Astrocyte (in vitro differentiated cells and primary cell): ENCODE data around the gene PTPRB. TPM values are rescaled to one million over a fixed set of nuclear protein-coding genes. Genes with fewer than 3 reads are reported as not detected.

Experiments used
- DNase-seq: peaks from one replicate; pipeline ENCODE4 v3.0.0-alpha.2; 2010; ENCODE audit warnings: low read depth
- FAIRE-seq: peaks from 2 replicates; lab custom pipeline; 2011; peaks lifted over from hg19 to GRCh38; lab: Jason Lieb, UNC
- H2AFZ ChIP-seq: 2 replicates; pipeline ENCODE4 v1.6.0; 2012; ENCODE audit warnings: low read depth, low read length, inconsistent platforms
- H3K27ac ChIP-seq: 2 replicates; pipeline ENCODE4 v1.5.1; 2011; ENCODE audit warnings: low read depth, low read length, inconsistent platforms
- H3K27me3 ChIP-seq: 2 replicates; pipeline ENCODE4 v1.6.0; 2011; ENCODE audit warnings: low read length, inconsistent platforms; ENCODE audit not compliant: insufficient read depth
- H3K36me3 ChIP-seq: 2 replicates; pipeline ENCODE4 v1.5.1; 2011; ENCODE audit warnings: low read length, inconsistent platforms; ENCODE audit not compliant: insufficient read depth
- H3K4me1 ChIP-seq: 2 replicates; pipeline ENCODE4 v1.5.1; 2011; ENCODE audit warnings: low read length, inconsistent platforms; ENCODE audit not compliant: insufficient read depth
- H3K4me2 ChIP-seq: 2 replicates; pipeline ENCODE4 v1.6.0; 2012; ENCODE audit warnings: low read length, inconsistent platforms
- H3K4me3 ChIP-seq: 2 replicates; pipeline ENCODE4 v1.5.1; 2011; ENCODE audit warnings: low read depth, mild to moderate bottlenecking, low read length, inconsistent platforms; ENCODE audit not compliant: insufficient read depth
- H3K79me2 ChIP-seq: 2 replicates; pipeline ENCODE4 v1.6.0; 2012; ENCODE audit warnings: mild to moderate bottlenecking, low read length, inconsistent platforms; ENCODE audit not compliant: insufficient read depth
- H3K9ac ChIP-seq: 2 replicates; pipeline ENCODE4 v1.6.0; 2012; ENCODE audit warnings: mild to moderate bottlenecking, low read length, inconsistent platforms
- H3K9me3 ChIP-seq: 2 replicates; pipeline ENCODE4 v1.5.1; 2012; ENCODE audit warnings: low read depth, mild to moderate bottlenecking, low read length, inconsistent platforms; ENCODE audit not compliant: insufficient read depth
- H4K20me1 ChIP-seq: 2 replicates; pipeline ENCODE4 v1.6.0; 2012; ENCODE audit warnings: low read length, inconsistent platforms; ENCODE audit not compliant: insufficient read depth
- H3K27ac Mint-ChIP-seq: one replicate; pipeline ENCODE4 v1.8.0; 2021; ENCODE audit warnings: mild to moderate bottlenecking, mixed read lengths; ENCODE audit not compliant: unreplicated experiment
- H3K27me3 Mint-ChIP-seq: one replicate; pipeline ENCODE4 v1.8.0; 2021; ENCODE audit warnings: low read depth, mixed read lengths; ENCODE audit not compliant: unreplicated experiment
- H3K36me3 Mint-ChIP-seq: one replicate; pipeline ENCODE4 v1.8.0; 2021; ENCODE audit warnings: low read depth, mixed read lengths; ENCODE audit not compliant: unreplicated experiment
- H3K4me1 Mint-ChIP-seq: one replicate; pipeline ENCODE4 v1.8.0; 2021; ENCODE audit warnings: low read depth, mixed read lengths; ENCODE audit not compliant: unreplicated experiment
- H3K4me3 Mint-ChIP-seq: one replicate; pipeline ENCODE4 v1.8.0; 2021; ENCODE audit warnings: mild to moderate bottlenecking, moderate library complexity, mixed read lengths; ENCODE audit not compliant: unreplicated experiment
- H3K9me3 Mint-ChIP-seq: one replicate; pipeline ENCODE4 v1.8.0; 2021; ENCODE audit warnings: mild to moderate bottlenecking, mixed read lengths; ENCODE audit not compliant: unreplicated experiment
- CTCF ChIP-seq: IDR thresholded peaks from 2 replicates; pipeline ENCODE4 v1.5.1; 2011; ENCODE audit warnings: low read depth, mild to moderate bottlenecking, inconsistent platforms, low read length, moderate library complexity; ENCODE audit not compliant: insufficient read depth
- EZH2 ChIP-seq: IDR thresholded peaks from 2 replicates; pipeline ENCODE4 v1.6.1; 2012; ENCODE audit warnings: mild to moderate bottlenecking, low read length, inconsistent platforms; ENCODE audit not compliant: insufficient read depth
- total RNA-seq: library from RNA; stranded (reverse); gene quantifications from 2 replicates; pipeline ENCODE4 v1.2.1, GENCODE V29; 2021

PTPRB gene
- total RNA-seq, 1 donor from 2014 or later = 2.5 TPM

GRCh38 chr12:70657616-70658286 lies 20.5 kb upstream of the PTPRB start:
- DNase-seq = no peak
- FAIRE-seq = no peak
- no peak overlapping the region for H2AFZ ChIP-seq

GRCh38 chr12:70652451-70652850 lies 15.2 kb upstream of the PTPRB start:
- no peak overlapping the region for H3K9ac ChIP-seq
- H3K4me1 ChIP-seq = peaks cover 24% of the 10 kb centered on the region
- no peaks in the 10 kb centered on the region for H3K27me3 Mint-ChIP-seq
- H3K9me3 ChIP-seq = no peaks in the 10 kb centered on the region
- H2AFZ ChIP-seq = no peak overlapping the region
- H3K4me2 ChIP-seq = no peak overlapping the region
- no peak overlapping the region for H3K27ac ChIP-seq
- FAIRE-seq (no peak), DNase-seq (peak; percentile 63)
- no peaks in the 10 kb centered on the region for H3K9me3 Mint-ChIP-seq
- TF ChIP-seq EZH2 (no peak), CTCF (no peak)
- no peak overlapping the region for H3K27ac Mint-ChIP-seq
- H3K36me3 ChIP-seq = no peaks in the 10 kb centered on the region
- H3K79me2 ChIP-seq = no peaks in the 10 kb centered on the region
- H4K20me1 ChIP-seq = no peaks in the 10 kb centered on the region
- no peak overlapping the region for H3K4me3 ChIP-seq
- no peaks in the 10 kb centered on the region for H3K27me3 ChIP-seq
- no peak overlapping the region for H3K4me3 Mint-ChIP-seq
- peaks cover 5% of the 10 kb centered on the region for H3K36me3 Mint-ChIP-seq
- peaks cover 15% of the 10 kb centered on the region for H3K4me1 Mint-ChIP-seq

More at GRCh38 chr12:70657616-70658286, 20.5 kb upstream of the PTPRB start:
- no peaks in the 10 kb centered on the region for H3K27me3 Mint-ChIP-seq
- Histone ChIP-seq H3K27ac (no peak overlapping the region), H3K9ac (no peak overlapping the region), H3K36me3 (no peaks in the 10 kb centered on the region), H3K4me1 (peaks cover 25% of the 10 kb centered on the region), H3K27me3 (no peaks in the 10 kb centered on the region), H3K4me3 (no peak overlapping the region), H3K4me2 (no peak overlapping the region), H3K9me3 (no peaks in the 10 kb centered on the region), H4K20me1 (no peaks in the 10 kb centered on the region), H3K79me2 (no peaks in the 10 kb centered on the region)
- H3K36me3 Mint-ChIP-seq = peaks cover 2% of the 10 kb centered on the region
- H3K27ac Mint-ChIP-seq = no peak overlapping the region
- TF ChIP-seq EZH2 (no peak), CTCF (no peak)
- H3K4me1 Mint-ChIP-seq = peaks cover 28% of the 10 kb centered on the region
- H3K4me3 Mint-ChIP-seq = no peak overlapping the region
- peaks cover 3% of the 10 kb centered on the region for H3K9me3 Mint-ChIP-seq

GRCh38 chr12:70648831-70649230 lies 11.6 kb upstream of the PTPRB start:
- no peak for TF ChIP-seq CTCF
- TF ChIP-seq EZH2 = no peak

More at GRCh38 chr12:70648831-70649230, 11.6 kb upstream of the PTPRB start:
- FAIRE-seq = peak; percentile 97
- no peak overlapping the region for H3K4me3 Mint-ChIP-seq
- Histone ChIP-seq H3K27ac (peak overlapping the region; percentile 94), H3K79me2 (no peaks in the 10 kb centered on the region), H3K4me1 (peaks cover 53% of the 10 kb centered on the region), H3K27me3 (no peaks in the 10 kb centered on the region), H3K4me3 (no peak overlapping the region), H3K9me3 (no peaks in the 10 kb centered on the region), H3K9ac (peak overlapping the region; percentile 64), H4K20me1 (no peaks in the 10 kb centered on the region), H3K36me3 (no peaks in the 10 kb centered on the region), H3K4me2 (peak overlapping the region; percentile 50), H2AFZ (no peak overlapping the region)
- H3K36me3 Mint-ChIP-seq = peaks cover 3% of the 10 kb centered on the region
- H3K9me3 Mint-ChIP-seq = no peaks in the 10 kb centered on the region
- H3K27me3 Mint-ChIP-seq = no peaks in the 10 kb centered on the region
- peak overlapping the region; percentile 23 for H3K27ac Mint-ChIP-seq
- peaks cover 44% of the 10 kb centered on the region for H3K4me1 Mint-ChIP-seq
- peak; percentile 90 for DNase-seq
